EL (cell line): Measurements from ENCODE around the gene FEZF2.

Source experiments
- DNase-seq: peaks from one replicate; pipeline ENCODE4 v3.0.0-alpha.2; 2016

Gene FEZF2

DNA sequence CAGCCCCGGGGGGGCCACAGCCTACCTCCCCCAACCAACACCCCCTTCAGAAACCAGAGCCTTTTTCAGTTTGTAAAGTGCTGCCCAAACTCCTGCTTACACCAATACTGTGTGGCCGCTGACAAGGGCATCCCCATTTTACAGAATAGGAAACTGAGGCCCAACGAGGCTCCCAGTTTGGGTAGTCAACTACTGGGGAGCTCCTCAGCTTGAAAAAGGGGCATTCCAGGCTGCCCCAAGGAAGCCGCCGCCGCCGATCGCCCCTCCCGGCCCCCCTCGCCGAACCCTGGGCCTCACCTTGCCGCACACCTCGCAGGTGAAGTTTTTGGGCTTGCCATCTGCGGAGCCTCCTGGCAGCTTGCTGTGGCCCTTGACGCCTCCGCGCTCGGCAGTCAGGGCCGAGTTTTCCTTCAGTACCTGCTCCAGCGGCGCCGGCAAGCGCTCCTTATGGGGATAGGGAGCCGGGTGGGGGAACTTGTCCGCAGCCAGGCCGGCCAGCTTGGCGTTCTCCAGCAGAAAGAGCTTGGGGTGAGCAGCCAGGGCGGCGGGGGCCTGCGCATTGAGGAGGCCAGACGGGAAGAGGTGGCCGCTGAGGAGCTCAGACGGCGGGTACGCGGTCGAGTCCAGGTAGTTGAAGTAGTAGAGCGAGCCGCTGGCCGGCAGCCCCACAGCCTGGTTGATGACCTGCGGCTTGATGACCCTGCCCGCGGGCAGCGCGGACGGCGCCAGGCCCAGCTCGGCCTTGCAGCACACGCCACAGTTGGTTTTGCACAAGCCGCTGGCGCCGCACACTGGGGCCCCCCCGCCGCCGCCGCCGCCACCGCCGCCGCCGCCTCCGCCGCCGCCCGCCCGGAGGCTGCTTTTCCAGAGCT lies 1.4 kb downstream of the FEZF2 start:
- no peak for DNase-seq

DNA sequence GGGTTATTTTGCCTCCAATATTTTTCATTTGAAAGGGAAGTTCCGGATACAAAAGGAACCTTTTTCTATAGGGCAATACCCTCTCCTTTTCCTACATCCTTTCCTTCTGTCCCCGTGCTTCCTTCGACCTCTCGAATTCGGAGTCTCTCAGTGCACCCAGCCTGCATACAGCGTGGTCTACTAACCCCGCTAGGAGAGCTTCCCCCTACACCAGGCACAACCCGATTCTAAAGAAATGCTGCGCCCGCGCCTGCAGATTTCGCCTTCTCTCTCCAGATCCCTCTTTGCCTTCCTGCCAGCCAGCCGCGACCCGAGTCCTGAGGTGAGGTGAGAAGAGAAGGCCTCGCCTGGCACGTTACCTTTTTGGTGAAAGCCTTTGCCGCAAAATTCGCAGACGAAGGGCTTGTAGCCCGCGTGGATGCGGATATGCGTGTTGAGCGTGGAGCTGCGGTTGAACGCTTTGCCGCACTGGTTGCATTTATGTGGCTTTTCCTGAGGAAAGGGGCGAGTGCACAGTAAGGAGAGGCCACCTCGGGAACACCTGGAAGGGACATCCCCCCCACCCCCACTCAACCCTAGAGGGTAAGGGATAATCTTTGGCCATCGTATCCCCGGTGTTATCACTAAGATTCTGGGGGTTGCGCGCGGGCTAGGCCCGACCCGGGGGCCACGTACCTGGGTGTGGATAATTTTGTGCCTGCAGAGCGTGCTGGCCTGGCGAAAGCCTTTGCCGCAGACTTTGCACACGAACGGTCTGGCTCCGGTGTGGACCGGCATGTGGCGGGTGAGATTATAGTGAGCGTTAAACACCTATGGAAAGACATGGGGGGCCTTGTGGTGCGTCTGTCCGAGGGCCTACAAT lies 2.3 kb downstream of the FEZF2 start:
- no peak for DNase-seq

DNA sequence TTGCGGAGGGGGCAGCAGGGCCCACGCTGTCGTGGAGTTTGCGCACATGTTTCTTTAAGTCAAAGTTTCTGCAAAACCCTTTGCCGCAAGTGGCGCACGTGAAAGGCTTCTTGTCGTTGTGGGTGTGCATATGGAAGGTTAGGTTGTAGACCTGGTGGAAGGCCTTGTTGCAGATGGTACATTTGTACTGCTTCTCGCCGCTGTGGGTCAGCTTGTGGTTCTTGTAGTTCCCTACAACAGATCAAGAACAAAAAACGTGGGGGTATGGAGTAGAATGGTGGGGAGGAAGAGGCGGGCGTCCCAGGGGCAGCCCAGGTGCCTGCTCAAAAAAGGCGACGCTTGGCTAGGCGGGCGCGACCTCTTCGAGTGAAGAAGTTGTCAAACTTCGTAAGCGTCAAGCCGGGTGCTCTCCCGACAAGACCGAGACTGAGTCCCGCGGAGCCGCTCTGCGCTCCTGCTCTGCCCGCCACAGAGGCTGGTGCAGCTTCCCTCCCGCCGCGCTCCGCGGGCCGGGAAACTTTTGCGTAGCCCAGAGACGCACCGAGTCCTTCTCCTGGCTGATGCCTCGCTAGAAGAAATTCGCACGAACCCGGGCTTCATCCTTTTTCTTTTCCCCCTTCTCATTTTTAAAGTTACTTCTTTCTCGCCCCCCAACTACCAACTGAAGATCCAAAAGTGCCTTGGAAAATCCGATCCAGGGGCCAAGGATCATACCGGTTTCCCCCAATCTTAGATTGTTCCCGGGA lies 3.1 kb downstream of the FEZF2 start:
- DNase-seq, result no peak

DNA sequence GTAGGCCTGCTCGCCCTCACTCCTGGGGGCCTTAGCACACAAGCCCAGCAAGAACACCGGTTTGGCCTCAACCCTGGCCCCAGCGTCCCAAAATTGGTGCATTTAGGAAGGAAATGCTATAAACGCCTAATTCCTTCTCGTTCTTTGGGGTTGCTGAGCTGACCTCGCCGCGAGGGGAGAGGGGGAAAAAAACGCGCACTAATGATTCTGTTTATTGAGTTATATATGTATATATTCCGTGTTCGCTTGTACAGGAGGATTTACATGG lies 3.9 kb downstream of the FEZF2 start:
- no peak for DNase-seq

DNA sequence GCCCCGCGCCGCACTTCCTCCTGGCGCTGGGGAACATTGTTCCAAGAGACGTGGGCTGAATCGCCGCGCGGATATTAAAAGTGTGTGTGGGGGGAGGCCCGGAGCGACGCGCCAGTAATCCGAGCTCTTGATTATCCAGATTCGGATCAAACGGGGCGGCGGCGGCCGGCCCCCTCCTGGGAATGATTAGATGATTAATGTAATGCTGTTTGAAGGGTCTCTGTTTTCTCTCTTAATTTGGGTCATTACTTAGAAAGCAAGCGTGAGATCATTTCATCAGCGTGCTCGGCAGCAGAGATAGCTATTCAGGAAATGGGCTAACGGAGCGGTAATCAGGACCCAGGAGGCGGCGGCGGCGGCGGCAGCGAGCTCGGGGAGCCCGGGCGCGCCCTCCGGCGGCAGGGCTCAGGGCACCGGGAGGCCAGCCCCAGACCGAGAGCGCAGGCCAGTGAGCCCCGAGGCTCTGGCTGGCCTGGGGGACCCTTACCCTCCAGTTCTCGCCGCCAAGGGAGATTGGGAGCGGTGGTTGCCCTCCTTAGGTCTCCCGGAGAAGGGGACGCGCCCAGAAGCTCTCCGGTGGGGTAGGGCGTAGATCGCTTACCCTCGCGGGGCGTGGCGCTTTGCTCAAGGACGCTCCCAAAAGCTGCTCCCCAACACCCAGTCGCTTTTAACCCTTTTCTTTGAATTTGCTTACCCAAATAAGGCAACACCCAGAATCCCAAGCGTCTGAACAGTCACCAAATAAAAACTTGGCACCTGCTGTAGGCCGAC lies 4.5 kb downstream of the FEZF2 start:
- DNase-seq, result no peak

DNA sequence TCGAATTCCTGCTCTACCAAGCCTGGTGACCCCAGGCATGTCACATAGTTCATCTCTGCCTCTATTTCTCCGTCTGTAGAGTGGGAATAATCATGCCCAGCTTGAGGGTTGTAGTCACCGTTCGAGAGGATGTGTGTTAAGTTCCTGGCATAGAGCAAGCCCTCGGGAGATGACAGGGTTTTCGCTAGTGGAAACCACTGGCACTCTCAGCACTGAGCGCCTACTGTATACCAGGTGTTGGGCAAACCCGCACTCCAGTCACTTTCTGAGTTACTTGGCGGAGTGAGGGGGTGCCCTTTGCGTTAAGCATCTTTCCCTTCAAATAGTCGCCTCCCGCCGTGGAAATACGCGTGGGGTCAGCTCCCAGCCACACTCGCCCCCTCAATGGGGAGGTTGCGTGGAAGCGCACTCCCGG lies 5.1 kb downstream of the FEZF2 start:
- DNase-seq, result no peak

DNA sequence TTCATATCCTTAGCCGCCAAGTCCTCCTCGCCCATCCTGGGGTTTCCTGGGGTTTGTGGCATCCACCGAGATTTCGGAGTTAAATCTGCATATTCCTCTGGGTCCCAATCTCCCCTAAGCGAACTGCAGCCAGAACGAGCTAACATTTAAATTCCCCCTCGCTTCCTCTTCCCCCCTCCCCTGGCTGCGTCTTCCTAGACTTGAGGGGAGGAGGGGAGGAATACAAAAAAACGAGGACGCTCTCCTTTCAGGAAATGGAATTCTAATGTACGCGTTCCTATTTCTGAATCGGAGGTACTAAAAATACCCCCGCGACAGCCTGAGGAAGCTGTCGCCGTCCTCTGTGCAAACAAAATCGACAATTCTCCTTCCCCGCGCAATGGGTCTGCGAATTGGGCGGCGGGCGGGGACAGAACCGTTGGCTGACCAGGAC lies 5.6 kb downstream of the FEZF2 start:
- DNase-seq, result no peak

DNA sequence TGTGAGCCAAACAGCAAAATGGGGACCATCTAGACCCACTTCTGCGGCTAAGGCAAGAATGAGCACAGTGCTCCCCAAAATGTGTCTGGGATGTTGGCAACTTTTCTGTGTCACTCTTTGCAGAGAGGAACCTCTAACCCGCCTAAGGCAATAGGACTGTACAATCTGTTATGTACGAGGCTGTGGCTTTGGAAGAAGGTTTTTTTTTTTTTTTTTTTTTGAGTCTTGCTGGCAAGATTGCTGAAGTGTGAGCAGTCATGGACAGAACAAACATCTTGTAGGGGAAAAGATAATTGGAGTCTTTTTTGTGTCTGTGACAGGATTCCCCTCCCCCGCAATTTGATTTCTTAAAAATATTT lies 7.2 kb downstream of the FEZF2 start:
- no peak for DNase-seq

DNA sequence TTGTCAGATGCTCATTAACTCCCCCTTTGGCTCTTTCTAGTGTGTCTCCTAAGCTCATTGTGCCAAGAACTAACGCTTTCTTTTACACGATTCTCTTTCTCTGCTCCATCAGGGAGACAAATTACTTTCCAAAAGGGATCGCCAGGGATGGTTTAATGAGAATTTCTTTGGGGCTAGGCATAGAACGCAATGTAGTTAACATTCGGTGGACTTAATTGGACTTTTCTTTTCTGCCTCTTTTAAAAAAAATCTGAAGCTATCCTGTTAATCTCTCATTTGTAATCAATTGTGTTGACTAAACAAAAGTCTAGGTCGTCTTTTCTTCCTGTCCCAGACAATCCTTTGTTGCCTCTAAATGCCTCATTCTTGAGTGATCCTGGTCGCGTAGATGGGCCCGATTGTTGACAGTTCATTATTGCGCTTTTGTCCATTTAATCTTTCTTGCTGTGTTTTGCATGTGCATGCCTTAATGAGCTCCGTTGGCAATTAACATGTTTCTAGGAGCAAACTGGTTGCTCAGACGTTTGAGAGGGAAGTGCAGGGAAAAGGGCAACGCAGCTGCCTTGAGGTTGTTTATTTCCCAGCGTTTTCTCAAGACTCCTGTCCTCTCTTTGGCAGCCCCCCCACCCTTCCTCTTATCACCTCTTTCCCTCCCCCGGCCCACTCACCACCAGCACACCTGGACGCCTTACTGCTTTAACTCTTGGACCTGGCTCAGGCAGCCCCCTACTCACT lies 7.8 kb downstream of the FEZF2 start:
- DNase-seq, result no peak

DNA sequence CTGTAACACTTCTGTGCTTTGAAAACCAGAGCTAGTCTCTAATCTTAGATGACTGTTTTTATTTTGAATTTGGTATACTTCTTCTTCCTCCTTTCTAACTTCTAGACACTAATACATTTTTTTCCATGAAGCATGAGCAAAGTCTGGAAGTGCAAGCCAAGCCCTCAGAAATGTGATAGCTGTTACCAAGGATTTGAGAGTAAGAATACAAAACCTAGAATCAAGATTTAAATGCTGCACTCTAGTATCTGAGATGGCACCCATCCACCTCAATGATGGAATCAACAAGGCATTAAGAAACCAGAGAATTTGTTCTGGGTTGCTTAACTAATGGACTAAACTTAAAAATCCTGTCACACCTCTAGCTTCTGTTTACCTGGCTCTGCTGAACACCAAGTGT lies 9.2 kb downstream of the FEZF2 start:
- no peak for DNase-seq

DNA sequence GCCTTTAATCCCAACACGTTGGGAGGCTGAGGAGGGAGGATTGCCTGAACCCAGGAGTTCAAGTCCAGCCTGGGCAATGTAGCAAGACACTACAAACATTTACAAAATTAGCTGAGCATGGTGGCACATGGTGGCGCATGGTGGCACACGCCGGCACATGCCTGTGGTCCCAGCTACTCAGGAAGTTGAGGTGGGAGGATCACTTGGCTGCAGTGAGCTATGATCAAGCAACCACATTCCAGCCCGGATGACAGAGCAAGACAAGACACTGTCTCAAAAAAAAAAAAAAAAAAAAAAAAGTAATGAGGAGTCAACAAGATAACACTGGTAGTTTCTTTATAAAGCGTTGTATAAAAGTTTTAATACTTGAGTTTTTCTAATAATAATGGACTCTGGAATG lies 10.1 kb downstream of the FEZF2 start:
- no peak for DNase-seq

DNA sequence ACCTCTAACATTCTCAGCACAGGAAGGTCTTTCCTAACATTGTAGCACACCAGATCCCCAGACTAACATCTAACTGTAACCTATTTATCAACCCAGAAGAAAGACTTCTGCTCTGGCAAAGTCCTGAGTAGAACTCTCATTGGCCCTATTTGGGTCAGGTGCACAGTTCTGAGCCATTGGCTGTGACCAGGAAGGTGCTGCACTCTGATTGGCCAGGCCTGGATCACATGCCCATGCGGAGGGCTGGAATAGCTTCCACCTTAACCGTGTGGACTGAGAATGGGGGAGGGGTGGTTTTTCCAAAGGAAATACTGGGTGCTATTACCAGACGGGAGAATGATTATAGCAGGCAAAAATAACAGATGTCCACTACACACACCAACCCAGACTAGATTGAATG lies 11.5 kb downstream of the FEZF2 start:
- DNase-seq, result no peak

DNA sequence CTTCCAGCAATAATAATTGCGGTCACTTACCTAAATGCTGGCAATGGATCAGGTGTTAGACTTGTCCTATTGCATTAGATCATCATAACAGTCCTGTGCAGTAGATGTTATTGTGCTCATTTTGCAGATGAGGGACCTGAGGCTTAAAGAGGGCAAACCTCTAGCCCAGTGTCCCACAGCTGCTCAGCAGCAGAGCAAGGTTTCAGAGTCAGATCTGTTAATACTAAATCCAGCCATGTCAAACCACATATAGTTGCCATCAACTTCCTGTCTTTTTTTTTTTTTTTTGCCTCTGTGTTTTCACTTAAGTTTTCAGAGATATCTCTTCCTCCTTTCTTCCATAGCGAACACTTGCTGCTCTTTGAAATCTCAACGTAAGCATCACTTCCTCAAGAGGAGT lies 12.1 kb downstream of the FEZF2 start:
- DNase-seq, result no peak

DNA sequence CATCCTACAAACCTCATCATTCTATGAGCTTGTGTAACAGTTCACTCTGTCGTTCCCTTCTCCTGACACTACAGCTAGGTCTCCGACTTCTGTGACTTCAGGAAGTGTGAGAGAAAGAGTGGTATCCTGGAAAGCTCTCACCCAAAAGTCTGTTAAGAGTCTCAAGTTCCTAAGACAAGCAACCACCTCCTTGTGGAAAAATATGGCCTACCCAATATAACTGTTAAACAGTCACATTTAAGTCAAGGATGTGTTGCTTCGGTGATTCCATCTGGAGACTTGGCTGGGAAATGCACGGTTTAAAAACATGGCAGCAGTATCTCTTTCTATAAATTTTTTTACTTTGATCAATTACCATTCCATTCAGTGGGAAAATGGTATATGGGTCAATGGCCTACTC lies 13.8 kb downstream of the FEZF2 start:
- no peak for DNase-seq

DNA sequence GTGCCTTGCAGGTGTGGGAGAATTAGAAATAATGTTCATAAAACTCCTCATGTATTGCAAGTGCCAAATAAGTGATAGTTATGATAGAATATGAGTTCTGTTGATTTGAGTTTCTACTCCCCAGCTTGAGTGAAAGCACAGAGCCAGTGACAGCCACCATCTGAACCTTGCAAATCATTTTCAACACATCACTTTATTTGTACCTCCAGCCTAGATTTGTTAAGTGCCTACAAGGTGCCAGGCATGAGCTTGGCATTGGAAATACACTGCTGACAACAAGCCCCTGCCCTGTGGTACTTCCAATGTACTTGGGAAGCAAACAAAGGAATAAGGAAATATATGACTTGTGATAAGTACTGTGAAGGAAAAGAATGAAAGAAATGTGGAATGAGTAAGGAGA lies 17.0 kb downstream of the FEZF2 start:
- DNase-seq, result no peak

DNA sequence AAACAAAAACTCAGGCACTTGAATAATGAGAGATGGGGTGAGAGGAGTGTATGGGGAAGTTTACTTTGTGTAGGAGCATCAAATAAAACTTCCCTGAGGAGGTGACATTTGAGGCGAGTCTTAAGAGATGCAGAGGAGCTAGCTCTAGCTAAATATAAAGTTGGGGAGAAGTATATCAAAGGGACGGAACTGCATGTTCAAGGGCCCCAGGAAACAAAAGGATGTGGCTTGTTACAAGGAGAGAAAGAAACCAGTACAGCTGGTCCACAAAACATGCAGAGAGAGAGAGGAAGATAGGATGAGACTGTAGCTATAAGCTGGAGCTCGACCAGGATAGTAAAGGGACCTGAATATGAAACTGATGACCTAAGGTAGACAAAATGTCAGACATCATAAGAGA lies 17.6 kb downstream of the FEZF2 start:
- DNase-seq, result no peak

DNA sequence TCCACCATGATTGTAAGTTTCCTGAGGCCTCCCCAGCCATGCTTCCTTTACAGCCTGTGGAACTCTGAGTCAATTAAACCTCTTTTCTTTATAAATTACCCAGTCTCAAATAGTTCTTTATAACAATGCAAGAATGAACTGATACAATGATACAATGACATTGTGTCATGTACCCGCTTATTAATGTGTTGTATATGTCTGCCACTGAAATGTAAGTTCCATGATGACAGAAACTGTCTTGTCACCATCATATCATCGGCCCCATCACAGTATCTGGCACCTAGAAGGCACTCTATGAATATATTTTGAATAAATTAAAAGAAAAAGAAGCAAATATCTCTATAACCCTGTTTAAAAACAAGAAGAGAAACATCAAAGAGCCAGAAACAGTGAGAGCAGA lies 29.6 kb downstream of the FEZF2 start:
- no peak for DNase-seq

DNA sequence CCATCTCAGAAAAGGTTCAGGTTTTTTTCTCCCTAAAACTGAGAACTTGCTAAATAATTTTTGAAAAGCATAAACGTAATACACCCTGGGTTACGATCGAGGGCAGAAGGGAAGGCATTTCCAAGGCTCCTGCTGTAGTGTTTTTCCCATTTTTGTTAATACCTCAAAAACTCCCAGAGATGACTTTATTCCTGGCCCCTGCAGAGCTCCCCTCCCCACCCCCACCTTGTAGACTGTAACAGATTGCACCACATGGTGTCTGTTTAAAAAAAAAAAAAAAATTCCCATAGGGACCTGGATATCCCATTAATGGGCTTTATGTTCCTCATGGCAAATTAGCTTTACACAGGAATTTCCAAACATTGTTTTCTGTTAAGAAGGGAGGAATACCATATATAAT lies 38.2 kb downstream of the FEZF2 start:
- no peak for DNase-seq

DNA sequence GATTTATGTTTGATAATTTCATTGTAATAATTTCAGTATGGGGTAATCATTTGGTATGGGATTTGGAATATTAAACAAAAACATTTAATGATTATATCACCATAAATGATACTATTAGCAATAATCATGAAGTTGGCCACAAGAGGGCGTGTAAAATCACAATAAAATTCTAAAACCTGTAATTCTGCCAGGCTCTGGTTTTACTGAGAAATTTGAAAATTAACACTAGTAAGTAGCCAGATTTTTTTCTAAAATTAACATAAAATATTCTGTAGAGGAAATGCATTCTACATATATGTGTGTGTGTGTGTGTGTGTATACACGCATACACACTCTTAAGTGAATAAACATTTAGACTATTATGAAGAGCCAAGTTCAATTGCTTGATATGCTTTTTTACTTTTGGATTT lies 40.5 kb downstream of the FEZF2 start:
- DNase-seq, result peak; percentile 20

DNA sequence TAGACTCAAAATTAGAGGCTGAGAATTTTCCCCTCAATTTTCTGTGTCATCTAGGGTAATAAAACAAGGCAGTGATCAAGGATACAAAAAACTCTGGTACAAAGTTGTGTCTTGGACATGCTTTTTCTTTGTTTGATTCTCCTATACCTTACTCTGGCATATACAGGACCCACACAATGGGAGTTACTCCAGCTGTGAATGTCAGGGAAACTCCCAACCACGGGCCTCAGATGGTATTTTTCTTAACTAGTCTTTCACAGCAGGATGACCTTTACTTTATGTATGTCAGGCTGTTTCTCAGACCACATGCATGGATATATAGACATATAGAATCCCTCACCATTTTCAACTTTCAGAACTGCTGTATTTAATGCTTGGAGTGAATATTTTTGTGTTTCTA lies 41.3 kb downstream of the FEZF2 start:
- no peak for DNase-seq

DNA sequence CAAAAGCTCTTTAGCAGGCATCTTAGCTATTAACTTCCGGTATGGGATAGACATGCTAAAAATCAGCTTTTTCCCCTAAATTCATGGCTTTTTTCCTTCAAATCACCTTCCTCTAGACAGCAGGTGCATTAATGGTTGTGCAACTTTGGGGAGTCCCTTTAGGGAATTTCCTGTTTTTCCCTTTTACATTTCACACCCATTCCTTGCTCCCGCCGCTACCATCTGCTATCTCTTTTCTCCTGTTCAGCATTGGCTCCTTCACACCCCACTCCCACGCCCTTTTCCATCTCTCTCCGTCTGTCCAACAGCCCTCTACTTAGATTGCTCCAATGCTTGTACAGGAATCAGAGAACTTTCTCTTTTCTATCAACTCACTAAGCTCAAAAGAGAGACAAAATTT lies 43.4 kb downstream of the FEZF2 start:
- no peak for DNase-seq

DNA sequence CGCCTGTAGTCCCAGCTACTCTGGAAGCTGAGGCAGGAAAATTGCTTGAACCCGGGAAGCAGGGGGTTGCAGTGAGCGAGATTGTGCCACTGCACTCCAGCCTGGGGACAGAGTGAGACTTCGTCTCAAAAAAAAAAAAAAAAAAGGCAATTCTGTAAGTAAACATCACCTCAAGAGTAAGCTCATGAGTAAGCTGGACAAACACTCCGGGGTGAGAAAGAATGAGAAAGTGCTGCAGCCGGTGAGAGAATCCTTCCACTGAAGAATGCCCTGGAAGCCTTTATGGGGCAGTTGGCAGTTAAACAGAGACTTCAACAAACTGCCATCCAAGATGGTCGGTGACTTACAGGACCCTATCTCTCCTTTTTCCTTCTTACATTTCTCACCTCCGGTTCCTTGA lies 47.5 kb downstream of the FEZF2 start:
- DNase-seq, result no peak
